ENCODE data around the gene CD226. TPM values are rescaled to one million over a fixed set of nuclear protein-coding genes. Genes with fewer than 3 reads are reported as not detected.

CD226 gene
- total RNA-seq, 4 donors from 2014 or later = 0.49 to 2.4 (median 1.1) TPM

DNA sequence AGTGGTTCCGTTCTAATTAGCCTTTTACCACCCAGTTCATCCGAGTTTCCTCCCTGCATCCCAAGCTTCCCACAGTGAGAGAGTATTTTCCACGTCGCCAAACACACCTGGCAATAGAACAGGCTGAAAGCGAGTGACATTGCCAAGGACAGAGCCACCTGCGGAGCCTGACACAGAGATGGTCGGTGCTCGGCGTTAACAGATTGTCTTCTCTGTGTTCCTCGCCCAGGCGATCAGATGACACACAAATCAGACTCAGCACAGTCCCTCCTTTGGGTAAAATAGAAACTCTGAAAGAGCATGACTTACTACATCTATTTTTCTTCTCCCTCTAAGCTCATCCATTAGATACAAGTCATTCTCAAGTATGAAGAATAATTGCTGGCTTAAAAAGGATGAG lies 107.7 kb downstream of the CD226 start:
- TF ChIP-seq, protein P1, sequence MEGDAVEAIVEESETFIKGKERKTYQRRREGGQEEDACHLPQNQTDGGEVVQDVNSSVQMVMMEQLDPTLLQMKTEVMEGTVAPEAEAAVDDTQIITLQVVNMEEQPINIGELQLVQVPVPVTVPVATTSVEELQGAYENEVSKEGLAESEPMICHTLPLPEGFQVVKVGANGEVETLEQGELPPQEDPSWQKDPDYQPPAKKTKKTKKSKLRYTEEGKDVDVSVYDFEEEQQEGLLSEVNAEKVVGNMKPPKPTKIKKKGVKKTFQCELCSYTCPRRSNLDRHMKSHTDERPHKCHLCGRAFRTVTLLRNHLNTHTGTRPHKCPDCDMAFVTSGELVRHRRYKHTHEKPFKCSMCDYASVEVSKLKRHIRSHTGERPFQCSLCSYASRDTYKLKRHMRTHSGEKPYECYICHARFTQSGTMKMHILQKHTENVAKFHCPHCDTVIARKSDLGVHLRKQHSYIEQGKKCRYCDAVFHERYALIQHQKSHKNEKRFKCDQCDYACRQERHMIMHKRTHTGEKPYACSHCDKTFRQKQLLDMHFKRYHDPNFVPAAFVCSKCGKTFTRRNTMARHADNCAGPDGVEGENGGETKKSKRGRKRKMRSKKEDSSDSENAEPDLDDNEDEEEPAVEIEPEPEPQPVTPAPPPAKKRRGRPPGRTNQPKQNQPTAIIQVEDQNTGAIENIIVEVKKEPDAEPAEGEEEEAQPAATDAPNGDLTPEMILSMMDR (IDR thresholded peaks at IDR 0.05; ENCODE audit: low read depth) = no peak

DNA sequence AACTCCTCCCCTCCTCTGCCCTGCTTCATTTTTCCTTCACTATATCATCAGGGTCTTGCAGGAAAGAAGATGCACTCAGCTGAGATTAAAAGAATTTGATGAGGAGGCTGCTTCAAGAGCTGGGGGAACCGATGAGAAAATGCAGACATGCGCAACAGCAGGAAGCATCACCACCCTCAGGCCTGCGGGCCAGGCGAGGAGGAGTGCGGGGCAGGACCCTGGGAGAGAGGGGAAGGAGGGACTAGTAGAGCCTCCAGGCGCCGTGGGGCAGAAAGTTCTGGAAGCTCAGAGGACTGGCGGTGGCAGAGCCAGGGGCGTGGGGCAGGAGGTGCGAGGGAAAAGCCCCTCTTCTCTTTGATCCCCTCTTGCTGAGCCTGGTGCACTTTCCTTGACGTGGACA lies 108.2 kb downstream of the CD226 start:
- TF ChIP-seq, protein P1 (IDR thresholded peaks at IDR 0.05; ENCODE audit: low read depth) = no peak

DNA sequence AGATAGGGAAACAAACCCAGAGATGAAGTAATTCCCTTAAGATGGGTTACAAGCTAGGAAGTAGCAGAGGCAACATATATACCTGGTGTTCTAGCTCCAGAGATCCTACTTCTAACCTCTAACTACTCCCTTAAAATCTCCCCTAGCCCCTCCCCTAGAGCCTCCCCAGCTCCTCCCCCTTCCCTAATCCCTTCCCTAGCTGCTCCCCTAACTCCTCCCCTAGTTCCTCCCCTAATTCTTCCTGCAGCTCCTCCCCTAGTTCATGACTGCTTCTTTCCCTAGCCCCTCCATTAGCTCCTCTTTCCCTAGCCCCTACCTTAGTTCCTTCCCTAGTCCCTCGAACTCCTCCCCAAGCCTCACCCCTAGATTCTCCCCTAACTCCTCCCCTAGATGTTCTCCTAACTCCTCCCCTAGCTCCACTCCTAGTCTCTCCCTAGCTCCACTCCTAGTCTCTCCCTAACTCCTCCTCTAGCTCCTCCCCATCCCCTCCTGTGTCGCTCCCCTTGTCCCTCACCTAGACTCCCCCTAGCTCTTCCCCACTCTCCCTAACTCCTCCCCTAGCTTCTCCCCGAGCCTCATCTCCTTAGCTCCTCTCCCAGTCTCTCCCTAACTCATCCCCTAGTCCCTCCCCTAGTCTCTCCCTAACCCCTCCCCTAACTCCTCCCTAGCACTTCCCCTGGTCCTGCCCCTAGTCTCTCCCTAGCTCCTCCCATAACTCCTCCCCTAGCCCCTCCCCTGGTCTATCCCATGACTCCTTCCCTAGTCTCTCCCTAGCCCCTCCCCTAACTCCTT lies 108.9 kb downstream of the CD226 start:
- TF ChIP-seq, protein P1 (IDR thresholded peaks at IDR 0.05; ENCODE audit: low read depth) = no peak

DNA sequence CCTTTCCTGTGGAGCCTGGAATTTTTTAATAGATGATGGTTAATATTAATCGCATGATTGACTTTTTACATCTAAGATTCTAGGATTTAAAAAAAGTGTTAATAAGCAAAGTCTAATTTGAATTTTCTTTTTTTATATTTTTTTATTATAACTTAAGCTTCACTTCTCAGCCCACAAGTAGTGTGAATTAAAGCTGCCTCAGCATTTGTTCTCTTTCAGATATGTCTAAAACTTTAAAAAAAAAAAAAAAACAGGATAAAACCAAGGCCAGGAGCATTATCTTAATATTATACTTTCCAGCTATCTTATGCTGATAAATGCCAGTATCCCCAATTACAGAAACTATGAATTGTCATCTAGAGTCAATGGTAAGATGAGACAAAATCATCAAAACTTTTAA lies 109.7 kb downstream of the CD226 start:
- TF ChIP-seq, protein P1 (IDR thresholded peaks at IDR 0.05; ENCODE audit: low read depth) = no peak

DNA sequence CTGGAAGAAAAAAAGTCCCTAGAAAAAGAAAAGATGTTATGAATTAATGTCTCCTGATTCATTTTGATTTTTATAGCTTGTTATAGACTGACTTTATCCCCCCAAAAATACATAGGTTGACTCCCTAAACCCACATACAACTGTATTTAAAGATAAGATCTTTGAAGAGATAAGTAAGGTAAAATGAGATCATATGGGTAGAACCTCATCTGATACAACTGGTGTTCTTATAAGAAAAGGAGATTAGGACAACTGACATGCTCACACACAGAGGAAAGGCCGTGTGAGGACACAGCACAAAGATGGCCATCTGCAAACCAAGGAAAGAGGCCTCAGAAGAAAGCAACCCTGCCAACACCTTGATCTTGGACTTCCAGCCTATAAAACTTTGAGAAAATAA lies 117.5 kb downstream of the CD226 start:
- TF ChIP-seq, protein P1 (IDR thresholded peaks at IDR 0.05; ENCODE audit: low read depth) = no peak

DNA sequence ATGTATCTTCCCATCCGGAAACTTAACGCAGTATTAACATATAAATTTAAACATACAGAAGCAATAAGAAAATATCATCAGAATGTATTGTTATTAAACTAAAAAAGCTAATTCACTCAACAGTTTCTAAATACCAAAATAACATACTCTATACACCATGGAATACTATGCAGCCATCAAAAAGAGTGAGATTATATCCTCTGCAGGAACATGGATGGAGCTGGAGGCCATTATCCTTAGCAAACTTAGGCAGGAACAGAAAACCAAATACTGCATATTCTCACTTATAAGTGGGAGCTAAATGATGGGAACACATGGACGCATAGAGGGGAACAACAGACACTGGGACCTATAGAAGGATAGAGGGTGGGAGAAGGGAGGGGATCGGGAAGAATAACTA lies 127.1 kb downstream of the CD226 start:
- TF ChIP-seq, protein P1 (IDR thresholded peaks at IDR 0.05; ENCODE audit: low read depth) = no peak

DNA sequence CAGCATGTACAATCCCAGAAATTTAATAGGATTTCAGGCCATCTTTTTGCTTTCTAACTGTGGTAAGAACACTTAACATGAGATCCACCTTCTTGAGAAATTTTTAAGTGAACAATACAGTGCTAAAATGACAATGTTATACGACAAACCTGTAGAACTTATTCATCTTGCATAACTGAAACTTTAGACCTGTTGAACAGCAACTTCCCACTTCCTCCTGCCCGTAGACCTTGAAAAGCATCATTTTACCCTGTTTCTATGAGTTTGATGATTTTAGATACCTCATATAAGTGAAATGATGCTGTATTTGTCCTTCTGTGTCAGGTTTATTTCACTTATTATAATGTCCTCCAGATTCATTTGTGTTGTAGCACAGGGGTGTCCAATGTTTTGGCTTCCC lies 128.2 kb downstream of the CD226 start:
- TF ChIP-seq, protein P1 (IDR thresholded peaks at IDR 0.05; ENCODE audit: low read depth) = no peak
